ENCODE data around the gene DKK2. TPM values are rescaled to one million over a fixed set of nuclear protein-coding genes. Genes with fewer than 3 reads are reported as not detected.

DKK2 gene
- total and polyA plus RNA-seq, 2 of the 13 experiments (the other 11 are each of a cell fraction or from before 2014, with no cell fraction given), result not detected

DNA sequence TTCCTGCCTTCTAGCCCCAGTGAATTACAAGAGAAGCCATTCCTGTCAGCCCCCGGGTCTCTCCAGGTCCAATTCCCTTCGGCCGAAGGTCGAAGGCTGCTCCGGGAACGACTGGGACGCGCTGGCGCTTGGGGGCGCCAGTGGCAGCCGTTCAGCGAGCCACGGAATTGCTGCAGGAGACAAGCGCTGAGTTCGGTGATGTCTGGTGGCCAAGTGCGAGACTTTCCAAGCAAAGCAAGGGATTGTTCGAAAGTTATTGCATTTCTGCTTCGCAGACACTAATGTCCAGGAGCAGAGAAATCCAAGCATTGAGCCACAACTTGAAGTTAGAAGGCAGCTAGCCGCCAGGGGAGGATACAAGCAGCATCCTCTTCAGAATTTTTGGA is 1.1 kb upstream of the DKK2 start (continued):
- TF ChIP-seq ZNF367 (CRISPR knock-in tag; IDR thresholded peaks at IDR 0.05; ENCODE audit: borderline replicate concordance), result no peak

DNA sequence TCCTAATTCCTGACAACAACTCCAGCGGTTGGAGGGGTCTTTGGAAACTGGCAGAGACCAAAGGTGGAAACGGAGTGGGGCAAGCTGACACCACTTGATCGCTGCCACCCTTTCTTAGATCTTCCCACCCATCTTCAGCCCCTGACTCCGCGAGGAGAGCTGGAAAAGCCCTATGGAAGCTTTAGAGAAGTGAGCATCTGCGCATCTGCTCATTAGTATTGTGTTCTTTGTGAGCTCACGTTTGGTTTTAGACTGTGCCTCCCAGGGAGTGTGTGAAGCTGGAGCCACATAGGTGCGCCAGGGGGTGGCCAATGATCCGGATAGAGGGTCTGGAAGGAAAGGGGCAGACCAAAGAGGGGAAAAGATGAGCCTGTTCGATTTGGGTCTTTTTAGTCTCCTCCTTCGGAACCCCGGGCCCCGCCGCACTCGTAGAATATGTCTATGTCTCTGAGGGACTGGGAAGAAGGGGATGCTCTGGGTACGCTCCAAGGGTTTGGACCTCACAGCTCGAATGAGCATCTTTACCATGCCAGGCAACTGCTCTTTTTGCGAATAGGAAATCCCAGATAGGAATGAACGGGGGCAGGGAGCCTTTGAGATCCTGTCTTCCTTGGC is 578 bp upstream of the DKK2 start:
- BruUV-seq (replicated peaks), result no TSS peak
- H3K36me3 ChIP-seq (replicated peaks in 1 of 2; ENCODE audit: control insufficient read depth in 1 of 2, insufficient read depth in 2 of 2, low read length in 2 of 2), result no peaks in the 10 kb centered on the region
- H3K4me2 ChIP-seq (ENCODE audit: low read depth, low read length), result no peak overlapping the region
- H3K27me3 ChIP-seq (ENCODE audit: control insufficient read depth in 1 of 2, insufficient read depth in 2 of 2, low read length in 2 of 2), result no peaks in the 10 kb centered on the region; a peak in 1 of 5 replicates
- in situ Hi-C loops (cut with HindIII; ENCODE audit: extremely low pct_ligation_motif_present, low pct_unique_long_range_greater_than_20kb), result no loop called here
- no peaks in the 10 kb centered on the region for H3K79me2 ChIP-seq (ENCODE audit: insufficient read depth, low read length)
- H3K27ac ChIP-seq (ENCODE audit: extremely low read length, insufficient read depth, low read length), result no peak overlapping the region
- H3K9ac ChIP-seq (ENCODE audit: insufficient read depth, low read depth, low read length), result no peak overlapping the region
- ChIA-PET CTCF (ENCODE audit: low intra/inter-chr PET ratio, low total read pairs) (no interaction called here), POLR2A (no interaction called here)
- TF ChIP-seq ATF7 (IDR thresholded peaks at IDR 0.05) (no peak), ATF7 (CRISPR knock-in tag; IDR thresholded peaks at IDR 0.05) (no peak), JUN (CRISPR knock-in tag; IDR thresholded peaks at IDR 0.05) (no peak), ARNTL (CRISPR knock-in tag; IDR thresholded peaks at IDR 0.05) (no peak), ZNF382 (CRISPR knock-in tag; IDR thresholded peaks at IDR 0.05; ENCODE audit: borderline replicate concordance) (no peak), SCMH1 (CRISPR knock-in tag; IDR thresholded peaks at IDR 0.05; ENCODE audit: borderline replicate concordance) (no peak), TRIM24 (CRISPR knock-in tag; IDR thresholded peaks at IDR 0.05) (no peak), ETV5 (CRISPR knock-in tag; IDR thresholded peaks at IDR 0.05; ENCODE audit: borderline replicate concordance) (no peak)
- TF ChIP-seq, protein P1, sequence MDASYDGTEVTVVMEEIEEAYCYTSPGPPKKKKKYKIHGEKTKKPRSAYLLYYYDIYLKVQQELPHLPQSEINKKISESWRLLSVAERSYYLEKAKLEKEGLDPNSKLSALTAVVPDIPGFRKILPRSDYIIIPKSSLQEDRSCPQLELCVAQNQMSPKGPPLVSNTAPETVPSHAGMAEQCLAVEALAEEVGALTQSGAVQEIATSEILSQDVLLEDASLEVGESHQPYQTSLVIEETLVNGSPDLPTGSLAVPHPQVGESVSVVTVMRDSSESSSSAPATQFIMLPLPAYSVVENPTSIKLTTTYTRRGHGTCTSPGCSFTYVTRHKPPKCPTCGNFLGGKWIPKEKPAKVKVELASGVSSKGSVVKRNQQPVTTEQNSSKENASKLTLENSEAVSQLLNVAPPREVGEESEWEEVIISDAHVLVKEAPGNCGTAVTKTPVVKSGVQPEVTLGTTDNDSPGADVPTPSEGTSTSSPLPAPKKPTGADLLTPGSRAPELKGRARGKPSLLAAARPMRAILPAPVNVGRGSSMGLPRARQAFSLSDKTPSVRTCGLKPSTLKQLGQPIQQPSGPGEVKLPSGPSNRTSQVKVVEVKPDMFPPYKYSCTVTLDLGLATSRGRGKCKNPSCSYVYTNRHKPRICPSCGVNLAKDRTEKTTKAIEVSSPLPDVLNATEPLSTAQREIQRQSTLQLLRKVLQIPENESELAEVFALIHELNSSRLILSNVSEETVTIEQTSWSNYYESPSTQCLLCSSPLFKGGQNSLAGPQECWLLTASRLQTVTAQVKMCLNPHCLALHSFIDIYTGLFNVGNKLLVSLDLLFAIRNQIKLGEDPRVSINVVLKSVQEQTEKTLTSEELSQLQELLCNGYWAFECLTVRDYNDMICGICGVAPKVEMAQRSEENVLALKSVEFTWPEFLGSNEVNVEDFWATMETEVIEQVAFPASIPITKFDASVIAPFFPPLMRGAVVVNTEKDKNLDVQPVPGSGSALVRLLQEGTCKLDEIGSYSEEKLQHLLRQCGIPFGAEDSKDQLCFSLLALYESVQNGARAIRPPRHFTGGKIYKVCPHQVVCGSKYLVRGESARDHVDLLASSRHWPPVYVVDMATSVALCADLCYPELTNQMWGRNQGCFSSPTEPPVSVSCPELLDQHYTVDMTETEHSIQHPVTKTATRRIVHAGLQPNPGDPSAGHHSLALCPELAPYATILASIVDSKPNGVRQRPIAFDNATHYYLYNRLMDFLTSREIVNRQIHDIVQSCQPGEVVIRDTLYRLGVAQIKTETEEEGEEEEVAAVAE (CRISPR knock-in tag; IDR thresholded peaks at IDR 0.05; ENCODE audit: borderline replicate concordance), result no peak
- TF ChIP-seq, protein P2, sequence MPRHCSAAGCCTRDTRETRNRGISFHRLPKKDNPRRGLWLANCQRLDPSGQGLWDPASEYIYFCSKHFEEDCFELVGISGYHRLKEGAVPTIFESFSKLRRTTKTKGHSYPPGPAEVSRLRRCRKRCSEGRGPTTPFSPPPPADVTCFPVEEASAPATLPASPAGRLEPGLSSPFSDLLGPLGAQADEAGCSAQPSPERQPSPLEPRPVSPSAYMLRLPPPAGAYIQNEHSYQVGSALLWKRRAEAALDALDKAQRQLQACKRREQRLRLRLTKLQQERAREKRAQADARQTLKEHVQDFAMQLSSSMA (CRISPR knock-in tag; IDR thresholded peaks at IDR 0.05), result no peak
- TF ChIP-seq, protein P3, sequence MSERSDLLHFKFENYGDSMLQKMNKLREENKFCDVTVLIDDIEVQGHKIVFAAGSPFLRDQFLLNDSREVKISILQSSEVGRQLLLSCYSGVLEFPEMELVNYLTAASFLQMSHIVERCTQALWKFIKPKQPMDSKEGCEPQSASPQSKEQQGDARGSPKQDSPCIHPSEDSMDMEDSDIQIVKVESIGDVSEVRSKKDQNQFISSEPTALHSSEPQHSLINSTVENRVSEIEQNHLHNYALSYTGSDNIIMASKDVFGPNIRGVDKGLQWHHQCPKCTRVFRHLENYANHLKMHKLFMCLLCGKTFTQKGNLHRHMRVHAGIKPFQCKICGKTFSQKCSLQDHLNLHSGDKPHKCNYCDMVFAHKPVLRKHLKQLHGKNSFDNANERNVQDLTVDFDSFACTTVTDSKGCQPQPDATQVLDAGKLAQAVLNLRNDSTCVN (CRISPR knock-in tag; IDR thresholded peaks at IDR 0.05; ENCODE audit: borderline replicate concordance), result no peak
- intact Hi-C loops (cut with micrococcal nuclease; ENCODE audit: unreplicated experiment), result no loop called here
- H2AFZ ChIP-seq (ENCODE audit: low read length), result no peak overlapping the region
- FAIRE-seq (no peak), ATAC-seq (no peak), DNase-seq (ENCODE audit: low spot score) (no peak)
- no peak overlapping the region for H3K4me3 ChIP-seq (replicated peaks in 1 of 3; ENCODE audit: insufficient read depth in 1 of 3, low read depth in 2 of 3, low read length in 3 of 3)
- H3K4me1 ChIP-seq (ENCODE audit: insufficient read depth, low read length), result peaks cover 10% of the 10 kb centered on the region; the same call in 1 of the 2 replicates
- H4K20me1 ChIP-seq (ENCODE audit: insufficient read depth, low read length), result no peaks in the 10 kb centered on the region
- H3K9me3 ChIP-seq (ENCODE audit: low read length), result no peaks in the 10 kb centered on the region
- 49% methylated on average over 19 of the region's 19 CpGs for WGBS (ENCODE audit: low lambda C conversion rate)
